Right atrium auricular region (tissue), 2 donors: ENCODE data around the gene HMGN4. TPM values are rescaled to one million over a fixed set of nuclear protein-coding genes. Genes with fewer than 3 reads are reported as not detected.
A peak's percentile ranks its signal among the peaks of the same experiment; 100 is the strongest.

Experiments used
- DNase-seq: peaks from one replicate; pipeline ENCODE4 v3.0.0-alpha.2; 2019; ENCODE audit warnings: low spot score
- H3K27ac ChIP-seq, 2 donors: fragments of 200-600 bp; sonication (generic); 1 replicate in 1 of 2; 2 replicates in 1 of 2; pipeline ENCODE4 v1.5.1; 2016 to 2019
- H3K27me3 ChIP-seq, 2 donors: fragments of 200-600 bp; sonication (generic); one replicate each; pipeline versions ENCODE4 v1.5.1 to v1.6.0; 2017 to 2019
- H3K36me3 ChIP-seq: fragments of 200-600 bp; sonication (generic); one replicate; pipeline ENCODE4 v1.5.1; 2016
- H3K4me1 ChIP-seq, 2 donors: fragments of 200-600 bp; sonication (generic); one replicate each; pipeline versions ENCODE4 v1.5.1 to v1.6.0; 2017 to 2019
- H3K4me3 ChIP-seq, 2 donors: fragments of 200-600 bp; sonication (generic); 1 replicate in 1 of 2; 2 replicates in 1 of 2; pipeline ENCODE4 v1.5.1; 2017 to 2019; ENCODE audit warnings: mild to moderate bottlenecking in 1 of 2, moderate library complexity in 1 of 2
- H3K9me3 ChIP-seq, 2 donors: fragments of 200-600 bp; sonication (generic); one replicate each; pipeline ENCODE4 v1.5.1; 2019
- CTCF ChIP-seq, 2 donors: fragments of 200-600 bp; sonication (generic); IDR thresholded peaks; one replicate each; pipeline ENCODE4 v1.5.1; 2019; ENCODE audit warnings: antibody characterized with exemption in 2 of 2
- total RNA-seq, 2 donors: library from RNA; depleted of rRNA; stranded (reverse); fragments of >200 nt; gene quantifications; one replicate each; pipeline ENCODE4 v1.1.0, GENCODE V29; 2016

The HMGN4 gene
- total RNA-seq, 2 donors from 2014 or later = 36.1 to 52.5 TPM

DNA sequence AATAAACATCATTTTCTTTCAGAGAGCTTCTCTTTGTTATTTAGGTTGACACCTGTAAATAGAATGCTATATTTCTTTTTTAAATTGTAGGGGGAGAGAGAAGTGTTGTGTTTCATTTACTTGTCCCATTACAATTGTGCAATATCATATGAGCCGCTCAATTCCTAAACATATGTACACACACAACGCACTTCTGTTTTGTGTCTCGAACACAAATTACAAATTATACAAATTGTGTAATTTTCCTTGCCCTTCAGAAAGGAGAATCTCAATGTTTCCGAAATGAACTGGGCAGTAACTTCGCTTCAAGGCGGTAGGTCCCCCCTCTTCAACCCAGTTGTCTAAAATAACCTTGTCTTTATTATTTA is 55.9 kb downstream of the HMGN4 start:
- peaks cover 0 to 15% of the 10 kb centered on the region in 2 donors for H3K27me3 ChIP-seq
- TF ChIP-seq CTCF (IDR thresholded peaks at IDR 0.05) = no peak

GRCh38 chr6:26594730-26595632 is 56.8 kb downstream of the HMGN4 start:
- H3K36me3 ChIP-seq = peaks cover 13% of the 10 kb centered on the region
- H3K4me3 ChIP-seq = peak overlapping the region; percentile 93
- no peaks in the 10 kb centered on the region for H3K9me3 ChIP-seq
- DNase-seq = no peak
- H3K27me3 ChIP-seq = peaks cover 0 to 15% of the 10 kb centered on the region in 2 donors
- TF ChIP-seq CTCF (IDR thresholded peaks at IDR 0.05) = no peak
- H3K27ac ChIP-seq = peak overlapping the region; percentile 87 to 88
- peaks cover 0 to 24% of the 10 kb centered on the region in 2 donors for H3K4me1 ChIP-seq

More for the DNA sequence above, 55.9 kb downstream of the HMGN4 start:
- H3K4me1 ChIP-seq = peaks cover 0 to 24% of the 10 kb centered on the region in 2 donors
- H3K4me3 ChIP-seq = no peak overlapping the region
- H3K36me3 ChIP-seq = peaks cover 10% of the 10 kb centered on the region
- DNase-seq = no peak
- no peaks in the 10 kb centered on the region for H3K9me3 ChIP-seq
- no peak overlapping the region for H3K27ac ChIP-seq

DNA sequence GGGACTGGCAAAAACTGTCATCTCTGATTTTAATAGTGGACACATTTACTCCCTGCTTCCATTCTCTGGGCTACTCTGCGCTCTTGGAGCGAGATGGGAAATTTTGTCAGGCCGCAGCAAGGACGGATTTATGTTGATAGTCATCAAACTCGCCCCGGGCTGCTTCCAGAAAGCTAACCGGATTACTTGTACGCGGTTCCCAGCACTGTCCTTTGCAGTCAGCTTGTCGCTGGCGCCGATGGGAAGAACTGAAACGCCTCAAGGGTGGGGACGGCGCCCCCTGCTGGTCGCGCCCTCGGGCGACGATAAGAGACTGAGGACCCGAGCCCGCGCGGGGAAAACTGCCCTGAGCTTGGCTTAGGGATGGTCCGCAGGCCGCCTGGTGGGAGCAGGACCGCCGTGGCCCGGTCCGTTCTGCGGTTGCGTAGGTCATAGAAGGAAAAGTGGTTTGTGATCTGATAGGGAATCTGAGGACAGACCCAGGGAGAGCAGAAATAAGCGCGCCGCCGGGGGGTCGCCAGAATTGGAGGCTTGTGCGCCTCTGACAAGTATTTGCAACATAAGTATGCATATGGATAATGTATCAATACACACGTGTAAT is 57.6 kb downstream of the HMGN4 start:
- H3K4me1 ChIP-seq = peaks cover 0 to 24% of the 10 kb centered on the region in 2 donors
- peaks cover 13% of the 10 kb centered on the region for H3K36me3 ChIP-seq
- TF ChIP-seq CTCF (IDR thresholded peaks at IDR 0.05) = peak; percentile 95 to 98
- H3K9me3 ChIP-seq = no peaks in the 10 kb centered on the region
- peak overlapping the region; percentile 87 to 88 for H3K27ac ChIP-seq
- H3K27me3 ChIP-seq = peaks cover 0 to 15% of the 10 kb centered on the region in 2 donors
- DNase-seq = peak; percentile 94
- peak overlapping the region; percentile 93 for H3K4me3 ChIP-seq

Other genes starting within 250 kb of the HMGN4 start
- gene BTN3A2, start 173.2 kb upstream of the HMGN4 start, total RNA-seq = 10 to 100 TPM in 1 of 2 donors, 1 to 10 TPM in 1; 6.5 to 12.9 TPM
- 1 to 10 TPM; 2.6 to 4.4 TPM for gene BTN2A2, start 155.3 kb upstream of the HMGN4 start, total RNA-seq
- gene BTN3A1, start 136.1 kb upstream of the HMGN4 start, total RNA-seq = 1 to 10 TPM; 3.6 to 6.6 TPM
- 1 to 10 TPM; 5.6 to 8.7 TPM for gene BTN3A3, start 97.9 kb upstream of the HMGN4 start, total RNA-seq
- gene BTN2A1, start 80.4 kb upstream of the HMGN4 start, total RNA-seq = 10 to 100 TPM in 1 of 2 donors, 1 to 10 TPM in 1; 7.6 to 13.9 TPM
- gene BTN1A1, start 38.1 kb upstream of the HMGN4 start, total RNA-seq = not detected
- 1 to 10 TPM; 7.3 to 8.8 TPM for gene ABT1, start 58.6 kb downstream of the HMGN4 start, total RNA-seq
- 1 to 10 TPM; 7.5 to 7.8 TPM for gene ZNF322, start 121.4 kb downstream of the HMGN4 start, total RNA-seq